ENCODE measurements around the gene ZSCAN30. TPM values are rescaled to one million over a fixed set of nuclear protein-coding genes. Genes with fewer than 3 reads are reported as not detected.

Gene ZSCAN30
- total RNA-seq, 1 experiment from 2014 or later: 21.9 TPM

GRCh38 chr18:35241448-35241804 is 48.6 kb downstream of the ZSCAN30 start (continued):
- TF ChIP-seq, protein P1, sequence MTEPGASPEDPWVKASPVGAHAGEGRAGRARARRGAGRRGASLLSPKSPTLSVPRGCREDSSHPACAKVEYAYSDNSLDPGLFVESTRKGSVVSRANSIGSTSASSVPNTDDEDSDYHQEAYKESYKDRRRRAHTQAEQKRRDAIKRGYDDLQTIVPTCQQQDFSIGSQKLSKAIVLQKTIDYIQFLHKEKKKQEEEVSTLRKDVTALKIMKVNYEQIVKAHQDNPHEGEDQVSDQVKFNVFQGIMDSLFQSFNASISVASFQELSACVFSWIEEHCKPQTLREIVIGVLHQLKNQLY (CRISPR knock-in tag; IDR thresholded peaks at IDR 0.05): no peak

GRCh38 chr18:35240664-35241447 is 49.2 kb downstream of the ZSCAN30 start, which contains the start of gene ZNF397:
Gene ZNF397 (plus strand): TSS chr18:35241034. CDS start chr18:35242471, 1,437 bp downstream.
- peaks cover 37% of the 10 kb centered on the region for H3K36me3 Mint-ChIP-seq
- peak within 1 kb of the TSS; percentile 92 for H3K4me3 Mint-ChIP-seq
- peak; percentile 98 for ATAC-seq
- ChIA-PET POLR2A (interaction anchor here (0.6 to 1.6 kb wide), 9 partner anchors 26 to 447 kb away, joined by 3 to 7 read pairs (median 3); partner anchors contain the start of genes ZNF24 and ZSCAN30), CTCF (interaction anchor here (0.6 to 1.9 kb wide), 8 partner anchors 9 to 215 kb away, joined by 3 to 9 read pairs (median 4); partner anchors contain the start of genes ZNF24 and ZSCAN30)
- H3K9me3 Mint-ChIP-seq: no peaks in the 10 kb centered on the region
- H3K27me3 Mint-ChIP-seq (ENCODE audit: low read depth): no peaks in the 10 kb centered on the region
- peaks cover 8% of the 10 kb centered on the region; the same call in 1 of the 2 replicates for H3K4me1 Mint-ChIP-seq
- H3K27ac Mint-ChIP-seq: peak within 1 kb of the TSS; percentile 99
- peak; percentile 98 for DNase-seq (ENCODE audit: low spot score)
- TF ChIP-seq GABPB1 (CRISPR knock-in tag; IDR thresholded peaks at IDR 0.05): peak; percentile 65; the same call in 1 of the 2 replicates
- TF ChIP-seq, protein P2, sequence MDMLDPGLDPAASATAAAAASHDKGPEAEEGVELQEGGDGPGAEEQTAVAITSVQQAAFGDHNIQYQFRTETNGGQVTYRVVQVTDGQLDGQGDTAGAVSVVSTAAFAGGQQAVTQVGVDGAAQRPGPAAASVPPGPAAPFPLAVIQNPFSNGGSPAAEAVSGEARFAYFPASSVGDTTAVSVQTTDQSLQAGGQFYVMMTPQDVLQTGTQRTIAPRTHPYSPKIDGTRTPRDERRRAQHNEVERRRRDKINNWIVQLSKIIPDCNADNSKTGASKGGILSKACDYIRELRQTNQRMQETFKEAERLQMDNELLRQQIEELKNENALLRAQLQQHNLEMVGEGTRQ (CRISPR knock-in tag; IDR thresholded peaks at IDR 0.05): peak; percentile 38; the same call in 1 of the 2 replicates
- TF ChIP-seq CREB1 (CRISPR knock-in tag; IDR thresholded peaks at IDR 0.05): no peak
- TF ChIP-seq, protein P1 (CRISPR knock-in tag; IDR thresholded peaks at IDR 0.05): no peak
- TF ChIP-seq USF1 (CRISPR knock-in tag; IDR thresholded peaks at IDR 0.05): peak; percentile 24; the same call in 1 of the 2 replicates
- TF ChIP-seq NR3C1 (CRISPR knock-in tag; conservative IDR thresholded peaks at IDR 0.05; ENCODE audit: low read depth): no peak
- no peak for TF ChIP-seq ZNF263 (CRISPR knock-in tag; IDR thresholded peaks at IDR 0.05; ENCODE audit: low read depth)
- no peak for TF ChIP-seq ELF4 (CRISPR knock-in tag; IDR thresholded peaks at IDR 0.05; ENCODE audit: low read depth)
- TF ChIP-seq, protein P3, sequence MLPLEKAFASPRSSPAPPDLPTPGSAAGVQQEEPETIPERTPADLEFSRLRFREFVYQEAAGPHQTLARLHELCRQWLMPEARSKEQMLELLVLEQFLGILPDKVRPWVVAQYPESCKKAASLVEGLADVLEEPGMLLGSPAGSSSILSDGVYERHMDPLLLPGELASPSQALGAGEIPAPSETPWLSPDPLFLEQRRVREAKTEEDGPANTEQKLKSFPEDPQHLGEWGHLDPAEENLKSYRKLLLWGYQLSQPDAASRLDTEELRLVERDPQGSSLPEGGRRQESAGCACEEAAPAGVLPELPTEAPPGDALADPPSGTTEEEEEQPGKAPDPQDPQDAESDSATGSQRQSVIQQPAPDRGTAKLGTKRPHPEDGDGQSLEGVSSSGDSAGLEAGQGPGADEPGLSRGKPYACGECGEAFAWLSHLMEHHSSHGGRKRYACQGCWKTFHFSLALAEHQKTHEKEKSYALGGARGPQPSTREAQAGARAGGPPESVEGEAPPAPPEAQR (CRISPR knock-in tag; IDR thresholded peaks at IDR 0.05): no peak
- TF ChIP-seq ETV6 (CRISPR knock-in tag; IDR thresholded peaks at IDR 0.05): peak; percentile 76; the same call in 1 of the 2 replicates
- no peak for TF ChIP-seq TP53 (CRISPR knock-in tag; IDR thresholded peaks at IDR 0.05)
- no peak; the same call in 1 of the 2 replicates for TF ChIP-seq HMGA2 (CRISPR knock-in tag; IDR thresholded peaks at IDR 0.05)
- peak; percentile 83 for TF ChIP-seq FOXK1 (CRISPR knock-in tag; IDR thresholded peaks at IDR 0.05)
- TF ChIP-seq HMGXB4 (CRISPR knock-in tag; IDR thresholded peaks at IDR 0.05): peak; percentile 73; the same call in 1 of the 2 replicates
- TF ChIP-seq ZBTB21 (CRISPR knock-in tag; IDR thresholded peaks at IDR 0.05; ENCODE audit: borderline replicate concordance): no peak
- no peak for TF ChIP-seq ZNF396 (CRISPR knock-in tag; IDR thresholded peaks at IDR 0.05; ENCODE audit: borderline replicate concordance)
- TF ChIP-seq ZNF425 (CRISPR knock-in tag; conservative IDR thresholded peaks at IDR 0.05): no peak
- no peak for TF ChIP-seq ZNF281 (CRISPR knock-in tag; IDR thresholded peaks at IDR 0.05)
